ENCODE measurements around the gene PRKRIP1. TPM values are rescaled to one million over a fixed set of nuclear protein-coding genes. Genes with fewer than 3 reads are reported as not detected.
A peak's percentile ranks its signal among the peaks of the same experiment; 100 is the strongest.
"Not testable (repeated sequence)": the region's sequence is repeated elsewhere in the genome, so short reads cannot be mapped to it uniquely, and the experiment has no call there.

PRKRIP1 gene
- total RNA-seq, 1 donor from 2014 or later: 15.4 TPM

GRCh38 chr7:102469972-102470825 is 74.0 kb downstream of the PRKRIP1 start:
- intact Hi-C loops (cut with DNase I): loop anchor here (5.0 kb wide), 1 partner anchor 58 kb away; no protein-coding TSS in a partner anchor
- peak; percentile 67 for DNase-seq (ENCODE audit: low spot score)

DNA sequence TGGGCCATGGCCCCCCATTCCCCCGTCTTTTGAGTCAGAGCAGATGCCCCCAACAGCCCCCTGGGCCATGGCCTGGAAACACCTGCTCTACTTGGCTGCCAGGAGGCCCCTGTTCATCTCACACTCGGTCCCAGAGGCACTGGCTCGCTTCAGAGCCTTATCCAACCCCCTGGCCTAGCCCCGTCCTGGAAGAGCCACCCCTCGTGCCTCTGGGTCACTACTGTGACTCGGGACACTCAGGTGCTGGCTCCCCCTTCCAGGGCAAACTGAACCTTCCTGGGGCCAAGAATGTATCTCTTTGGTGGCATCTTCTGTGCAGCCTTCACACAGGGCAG is 75.6 kb downstream of the PRKRIP1 start:
- DNase-seq (ENCODE audit: low spot score): no peak

DNA sequence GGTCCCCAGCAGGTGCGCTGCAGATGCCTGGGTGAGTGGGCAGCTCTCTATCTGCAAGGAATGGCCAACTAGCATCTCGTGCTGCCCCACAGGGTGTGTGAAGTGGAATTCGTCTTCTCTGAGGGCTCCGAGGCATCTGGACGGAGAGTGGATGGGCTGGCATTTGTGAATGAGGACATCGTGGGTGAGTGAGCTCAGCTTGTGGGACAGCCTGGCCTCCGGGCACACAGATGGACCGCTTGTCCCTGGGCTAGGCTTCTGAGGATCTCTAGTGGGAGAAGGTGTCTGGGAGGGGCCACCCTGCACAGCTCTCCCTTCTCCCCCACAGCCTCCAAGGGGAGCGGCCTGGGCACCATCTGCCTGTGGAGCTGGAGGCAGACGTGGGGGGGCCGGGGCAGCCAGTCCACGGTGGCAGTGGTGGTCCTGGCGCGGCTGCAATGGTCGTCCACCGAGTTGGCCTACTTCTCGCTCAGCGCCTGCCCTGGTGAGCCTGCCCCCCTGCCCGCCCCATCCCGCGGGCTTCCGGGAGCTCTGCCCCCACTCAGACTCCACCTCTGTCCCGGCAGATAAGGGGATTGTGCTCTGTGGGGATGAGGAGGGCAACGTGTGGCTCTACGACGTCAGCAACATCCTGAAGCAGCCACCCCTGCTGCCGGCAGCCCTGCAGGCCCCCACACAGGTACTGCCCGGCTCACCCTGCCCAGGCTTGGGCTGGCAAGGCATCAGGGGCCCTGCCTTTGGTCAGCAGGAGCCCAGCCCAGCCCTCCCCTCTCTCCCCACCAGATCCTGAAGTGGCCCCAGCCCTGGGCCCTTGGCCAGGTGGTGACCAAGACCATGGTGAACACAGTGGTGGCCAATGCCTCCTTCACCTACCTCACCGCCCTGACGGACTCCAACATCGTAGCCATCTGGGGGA is 76.2 kb downstream of the PRKRIP1 start:
- DNase-seq (ENCODE audit: low spot score): peak; percentile 57

More for the DNA sequence above, 75.6 kb downstream of the PRKRIP1 start:
- intact Hi-C loops (cut with DNase I): no loop called here

DNA sequence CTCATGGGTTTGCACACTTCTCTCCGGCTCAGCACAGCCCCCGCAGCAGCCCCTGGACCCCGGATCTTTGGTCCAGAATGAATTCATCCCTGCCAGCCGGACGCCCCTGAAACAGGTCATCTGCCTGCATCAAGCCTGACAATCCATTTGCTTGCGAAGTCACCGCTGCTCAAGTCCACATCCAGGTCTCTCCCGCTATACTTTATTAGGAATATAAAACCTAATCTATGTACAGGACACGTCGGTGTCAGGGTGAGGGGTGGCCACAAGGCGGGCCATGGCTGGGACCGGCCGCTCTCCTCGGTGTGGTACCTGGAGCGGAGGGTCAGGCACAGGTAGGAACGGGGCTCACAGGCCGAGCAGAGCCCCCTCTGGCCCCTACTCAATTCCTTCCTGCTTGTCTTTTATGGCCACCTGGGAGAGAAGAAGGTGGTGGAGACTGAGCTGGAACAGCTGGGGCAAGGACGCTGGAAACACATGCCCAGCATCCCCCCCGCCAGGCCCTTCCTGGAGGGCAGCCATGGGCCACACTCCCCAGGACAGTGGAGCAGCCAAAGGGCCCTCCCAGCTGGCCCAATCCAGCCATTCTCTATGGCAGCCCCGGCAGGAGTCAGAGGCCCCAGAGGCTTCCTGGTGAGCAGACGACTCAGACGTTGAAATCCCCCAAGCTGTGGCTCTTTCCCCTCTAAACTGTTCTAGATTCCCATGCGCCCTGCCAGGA is 77.3 kb downstream of the PRKRIP1 start:
- DNase-seq (ENCODE audit: low spot score): peak; percentile 69
- intact Hi-C loops (cut with DNase I): no loop called here

More for the DNA sequence above, 76.2 kb downstream of the PRKRIP1 start:
- intact Hi-C loops (cut with DNase I): no loop called here

- peak; percentile 53 for DNase-seq (ENCODE audit: low spot score)
- intact Hi-C loops (cut with DNase I): not testable (repeated sequence)
Measured at GRCh38 chr7:102474116-102474515, 78.0 kb downstream of the PRKRIP1 start.

- intact Hi-C loops (cut with DNase I); DNase-seq (ENCODE audit: low spot score): not testable (repeated sequence)
Measured at GRCh38 chr7:102474736-102475435, 78.7 kb downstream of the PRKRIP1 start.

Small RNAs within 50 kb of the gene (microRNA-seq; reads per million reads assigned to microRNA genes)
- gene MIR4467 (not detected), gene MIR5090 (not detected), gene MIR548O (not detected)

Other genes starting within 250 kb of the PRKRIP1 start
- 3.1 TPM for gene SH2B2, start 109.5 kb upstream of the PRKRIP1 start, total RNA-seq
- not detected for gene SPDYE6, start 39.9 kb upstream of the PRKRIP1 start, total RNA-seq
- gene ORAI2, start 37.2 kb downstream of the PRKRIP1 start, total RNA-seq: 6.8 TPM
- 6.5 TPM for gene ALKBH4, start 68.5 kb downstream of the PRKRIP1 start, total RNA-seq
- gene LRWD1, start 68.6 kb downstream of the PRKRIP1 start, total RNA-seq: 9.9 TPM
- gene POLR2J, start 82.6 kb downstream of the PRKRIP1 start, total RNA-seq: 58.7 TPM
- 6.3 TPM for gene RASA4B, start 121.4 kb downstream of the PRKRIP1 start, total RNA-seq
- gene UPK3BL2, start 147.3 kb downstream of the PRKRIP1 start, total RNA-seq: 7.7 TPM
- gene SPDYE2, start 154.9 kb downstream of the PRKRIP1 start, total RNA-seq: not detected
- 18.9 TPM for gene POLR2J3, start 176.2 kb downstream of the PRKRIP1 start, total RNA-seq
- 40.9 TPM for gene RASA4, start 220.4 kb downstream of the PRKRIP1 start, total RNA-seq
- 10.3 TPM for gene UPK3BL1, start 246.4 kb downstream of the PRKRIP1 start, total RNA-seq

Measured in cardiac septum (tissue), 1 donor.